Mammary epithelial cell (primary cell): ENCODE data around the gene LGALS7.
"Not testable (repeated sequence)": the region's sequence is repeated elsewhere in the genome, so short reads cannot be mapped to it uniquely, and the experiment has no call there.

Experiments
- EZH2 ChIP-seq: IDR thresholded peaks from 2 replicates; pipeline ENCODE4 v1.6.1; 2012; ENCODE audit warnings: low read length, inconsistent platforms, borderline replicate concordance
- TF ChIP-seq, protein P1 (sequence below), 2 donors: IDR thresholded peaks in 1 of 2; conservative IDR thresholded peaks in 1 of 2; 2 replicates each; pipeline ENCODE4 v1.5.1; 2011 to 2012; ENCODE audit warnings: inconsistent platforms in 2 of 2, low read length in 2 of 2, mild to moderate bottlenecking in 2 of 2, control low read depth in 1 of 2, low read depth in 1 of 2; ENCODE audit not compliant: insufficient read depth in 1 of 2; ENCODE audit errors: extremely low read depth in 1 of 2

DNA sequence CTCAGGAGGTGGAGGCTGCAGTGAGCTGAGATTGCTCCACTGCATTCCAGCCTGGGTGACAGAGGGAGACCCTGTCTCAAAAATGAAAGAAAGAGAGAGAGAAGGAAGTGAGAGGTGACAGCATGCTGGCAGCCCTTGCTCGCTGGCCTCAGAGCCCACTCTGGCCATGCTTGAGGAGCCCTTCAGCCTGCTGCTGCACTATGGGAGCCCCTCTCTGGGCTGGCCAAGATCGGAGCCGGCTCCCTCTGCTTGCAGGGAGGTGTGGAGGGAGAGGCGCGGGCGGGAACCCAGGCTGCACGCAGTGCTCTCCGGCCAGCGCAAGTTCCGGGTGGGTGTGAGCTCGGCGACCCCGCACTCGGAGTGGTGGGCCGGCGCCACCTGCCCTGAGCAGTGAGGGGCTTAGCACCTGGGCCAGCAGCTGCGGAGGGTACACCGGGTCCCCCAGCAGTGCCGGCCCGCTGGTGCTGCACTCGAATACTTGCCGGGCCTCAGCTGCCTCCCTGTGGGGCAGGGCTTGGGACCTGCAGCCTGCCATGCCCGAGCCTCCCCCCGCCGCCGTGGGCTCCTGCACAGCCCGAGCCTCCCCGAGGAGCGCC is 48.0 kb upstream of the LGALS7 start:
- TF ChIP-seq, protein P1, sequence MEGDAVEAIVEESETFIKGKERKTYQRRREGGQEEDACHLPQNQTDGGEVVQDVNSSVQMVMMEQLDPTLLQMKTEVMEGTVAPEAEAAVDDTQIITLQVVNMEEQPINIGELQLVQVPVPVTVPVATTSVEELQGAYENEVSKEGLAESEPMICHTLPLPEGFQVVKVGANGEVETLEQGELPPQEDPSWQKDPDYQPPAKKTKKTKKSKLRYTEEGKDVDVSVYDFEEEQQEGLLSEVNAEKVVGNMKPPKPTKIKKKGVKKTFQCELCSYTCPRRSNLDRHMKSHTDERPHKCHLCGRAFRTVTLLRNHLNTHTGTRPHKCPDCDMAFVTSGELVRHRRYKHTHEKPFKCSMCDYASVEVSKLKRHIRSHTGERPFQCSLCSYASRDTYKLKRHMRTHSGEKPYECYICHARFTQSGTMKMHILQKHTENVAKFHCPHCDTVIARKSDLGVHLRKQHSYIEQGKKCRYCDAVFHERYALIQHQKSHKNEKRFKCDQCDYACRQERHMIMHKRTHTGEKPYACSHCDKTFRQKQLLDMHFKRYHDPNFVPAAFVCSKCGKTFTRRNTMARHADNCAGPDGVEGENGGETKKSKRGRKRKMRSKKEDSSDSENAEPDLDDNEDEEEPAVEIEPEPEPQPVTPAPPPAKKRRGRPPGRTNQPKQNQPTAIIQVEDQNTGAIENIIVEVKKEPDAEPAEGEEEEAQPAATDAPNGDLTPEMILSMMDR (conservative IDR thresholded peaks at IDR 0.05 in 1 of 2, IDR thresholded peaks at IDR 0.05 in 1 of 2; ENCODE audit: extremely low read depth in 1 of 2, insufficient read depth in 1 of 2, low read depth in 1 of 2, low read length in 2 of 2): not testable (repeated sequence)
- TF ChIP-seq EZH2: not testable (repeated sequence)
